Activated naive CD4-positive, alpha-beta T cell treated with anti-CD3 and anti-CD28 coated beads, Interleukin-2, amount 10 ng/mL, durations not matched to agents 7 days and 5 days (primary cell): Measurements from ENCODE around the gene CA11.

Source experiments
- CTCF ChIA-PET: fragments of 350-600 bp; sonication (Branson Sonifier 250); formaldehyde crosslinking; loops from one replicate; lab custom pipeline; 2021; ENCODE audit warnings: antibody characterized with exemption; lab: Charles Lee
- DNase-seq: peaks from one replicate; pipeline ENCODE4 v3.0.0-alpha.2; 2020
- H3K27ac Mint-ChIP-seq: one replicate; pipeline ENCODE4 v1.8.0; 2021; ENCODE audit warnings: mild to moderate bottlenecking, moderate library complexity, mixed read lengths
- H3K27me3 Mint-ChIP-seq: one replicate; pipeline ENCODE4 v1.8.0; 2021; ENCODE audit warnings: mild to moderate bottlenecking, mixed read lengths
- H3K36me3 Mint-ChIP-seq: one replicate; pipeline ENCODE4 v1.8.0; 2021; ENCODE audit warnings: mixed read lengths
- H3K4me1 Mint-ChIP-seq: one replicate; pipeline ENCODE4 v1.8.0; 2021; ENCODE audit warnings: mixed read lengths
- H3K4me3 Mint-ChIP-seq: one replicate; pipeline ENCODE4 v1.8.0; 2021; ENCODE audit warnings: mild to moderate bottlenecking, moderate library complexity, mixed read lengths
- H3K9me3 Mint-ChIP-seq: one replicate; pipeline ENCODE4 v1.8.0; 2021; ENCODE audit warnings: mixed read lengths

CA11 gene

DNA sequence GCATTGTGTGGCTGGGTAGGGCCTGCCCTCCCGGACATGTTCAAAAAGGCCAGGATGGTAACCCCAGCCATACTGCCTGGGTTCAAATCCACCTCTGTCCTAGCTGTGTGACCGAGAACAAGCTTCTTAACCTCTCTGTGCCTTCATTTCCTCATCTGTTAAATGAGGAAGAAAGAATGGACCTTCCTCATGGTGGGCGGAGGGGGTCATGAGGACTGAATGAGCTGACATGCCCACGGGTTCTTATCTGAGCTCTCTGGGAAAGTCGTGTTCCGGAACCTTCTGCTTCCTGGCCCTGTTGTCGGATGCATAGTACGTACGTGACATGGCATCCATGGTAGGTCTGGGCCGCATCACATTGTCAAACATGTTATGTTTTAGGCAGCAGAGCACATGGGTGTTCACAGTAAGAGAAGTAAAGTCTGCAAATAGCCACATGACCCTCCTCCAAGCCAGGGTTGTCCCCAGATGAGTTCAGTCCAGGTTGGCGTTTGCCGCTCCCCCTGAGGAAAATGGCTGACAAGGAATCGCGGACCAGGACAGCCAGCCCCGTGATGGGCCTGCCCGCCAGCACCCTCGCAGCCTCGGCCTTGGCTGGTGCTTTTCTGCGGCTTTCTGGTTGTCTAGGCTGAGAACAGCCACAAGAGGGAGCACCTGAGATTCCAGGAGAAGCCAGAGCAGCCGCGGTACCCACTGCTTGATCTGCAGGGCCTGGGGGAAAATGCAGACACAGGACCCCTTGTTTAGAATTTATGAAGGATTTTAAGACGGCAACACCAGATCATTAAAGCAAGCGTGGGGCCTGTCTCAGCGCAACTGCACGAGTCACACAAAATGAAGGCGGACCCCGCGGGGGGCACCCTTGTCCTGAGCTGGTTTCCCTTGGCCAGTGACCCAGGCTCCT is 29.2 kb upstream of the CA11 start:
- CTCF ChIA-PET = interaction anchor here (0.8 to 4.3 kb wide), 12 partner anchors 9 to 295 kb away, joined by 3 to 31 read pairs (median 4); partner anchors contain the start of gene CA11
- Mint-ChIP-seq H3K27me3 (peaks cover 27% of the 10 kb centered on the region), H3K9me3 (no peaks in the 10 kb centered on the region), H3K4me1 (peaks cover 6% of the 10 kb centered on the region), H3K27ac (no peak overlapping the region), H3K4me3 (no peak overlapping the region), H3K36me3 (no peaks in the 10 kb centered on the region)
- peak; percentile 86 for DNase-seq

DNA sequence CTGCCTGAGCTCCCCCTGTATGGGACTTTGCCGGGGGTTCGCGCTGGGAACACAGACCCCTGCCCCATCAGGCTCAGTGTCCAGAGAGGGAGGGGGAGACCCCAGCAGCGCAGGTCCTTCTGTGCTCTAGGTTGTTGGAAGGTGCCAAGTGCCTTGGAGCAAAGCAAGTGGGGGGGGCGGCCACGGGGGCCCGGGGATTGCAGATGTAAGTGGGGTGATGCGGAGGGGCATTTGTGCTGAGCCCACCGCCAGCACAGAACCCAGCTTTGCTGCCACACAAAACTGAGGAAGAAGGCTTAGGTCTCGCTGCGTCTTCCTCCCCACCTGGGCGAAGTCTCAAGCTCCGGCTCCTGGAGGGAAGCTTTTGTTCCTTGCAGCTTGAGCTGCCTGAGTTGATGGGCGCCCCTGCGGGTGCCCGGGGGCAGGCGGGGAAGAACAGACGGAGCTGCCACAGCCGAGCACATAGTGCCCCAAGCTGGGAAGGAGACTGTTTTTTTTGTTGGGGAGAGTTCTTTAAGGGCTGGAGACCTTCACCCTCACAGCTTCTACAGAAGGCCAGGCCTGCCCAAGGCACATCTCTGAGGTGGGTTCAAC is 28.3 kb upstream of the CA11 start:
- peaks cover 6% of the 10 kb centered on the region for H3K9me3 Mint-ChIP-seq
- no peak overlapping the region for H3K27ac Mint-ChIP-seq
- H3K4me3 Mint-ChIP-seq = no peak overlapping the region
- no peaks in the 10 kb centered on the region for H3K36me3 Mint-ChIP-seq
- CTCF ChIA-PET = interaction anchor here (0.8 to 4.3 kb wide), 7 partner anchors 8 to 65 kb away, joined by 4 to 31 read pairs (median 5); partner anchors contain the start of gene CA11
- H3K4me1 Mint-ChIP-seq = peaks cover 6% of the 10 kb centered on the region
- peaks cover 27% of the 10 kb centered on the region for H3K27me3 Mint-ChIP-seq
- DNase-seq = no peak

DNA sequence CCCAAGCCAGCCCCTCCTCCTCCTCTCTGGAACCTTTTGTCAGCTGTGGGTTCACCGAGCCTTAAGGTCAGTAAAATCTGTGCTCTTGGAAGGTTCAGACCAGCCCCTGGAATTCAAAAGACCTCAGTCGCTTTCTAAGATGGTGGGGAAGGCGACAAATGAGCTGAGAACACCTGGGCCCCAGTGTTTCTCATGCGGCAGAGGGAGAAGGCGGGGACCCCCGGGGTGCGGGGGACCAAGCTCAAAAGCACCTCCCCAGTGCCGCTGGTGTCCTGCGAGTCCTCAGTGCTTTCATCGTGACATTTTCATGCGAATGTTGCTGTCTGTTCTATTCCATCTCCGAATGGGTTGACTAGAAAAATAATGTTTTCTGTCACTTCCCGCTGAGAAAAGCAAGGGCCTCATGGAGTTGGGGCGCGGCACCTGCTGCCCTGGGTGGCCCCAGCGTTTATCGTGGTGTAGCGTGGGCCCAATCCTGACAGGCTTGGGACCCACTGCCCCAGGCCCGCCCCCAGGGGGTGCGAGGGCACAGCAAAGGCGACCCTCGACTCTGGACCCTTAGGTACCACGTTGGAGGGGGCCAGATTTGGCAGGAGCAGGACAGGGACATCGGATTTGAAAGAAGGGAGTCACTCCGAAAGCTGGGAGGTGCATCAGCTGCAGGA is 27.6 kb upstream of the CA11 start:
- Mint-ChIP-seq H3K4me3 (no peak overlapping the region), H3K27ac (no peak overlapping the region), H3K9me3 (peaks cover 6% of the 10 kb centered on the region), H3K36me3 (no peaks in the 10 kb centered on the region), H3K27me3 (peaks cover 27% of the 10 kb centered on the region), H3K4me1 (peaks cover 6% of the 10 kb centered on the region)
- no peak for DNase-seq
- CTCF ChIA-PET = interaction anchor here (0.5 to 4.3 kb wide), 4 partner anchors 25 to 112 kb away, joined by 3 to 31 read pairs (median 9); partner anchors contain the start of gene CA11

DNA sequence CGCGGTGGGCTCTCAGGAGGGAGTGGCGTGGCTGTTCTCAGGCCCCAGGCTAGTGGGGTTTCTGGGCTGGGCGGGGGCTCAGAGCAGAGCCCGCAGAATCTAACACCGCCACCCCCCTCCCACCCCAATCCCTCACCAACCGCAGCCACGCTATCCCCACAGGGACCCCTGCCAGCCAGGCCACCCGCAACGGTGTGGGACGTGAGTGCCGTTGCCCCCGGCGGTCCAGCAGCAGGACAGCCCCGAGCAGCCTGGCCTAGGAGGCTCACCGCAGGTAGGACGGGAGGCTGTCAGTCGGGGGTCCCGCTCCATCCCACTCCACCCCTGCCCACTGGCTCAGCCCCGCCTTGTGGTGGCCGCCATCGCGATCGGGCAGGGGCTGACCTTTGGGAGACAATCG is 27.0 kb upstream of the CA11 start, which contains the start of gene NTN5:
Gene NTN5, minus strand, starts transcription at position 24 of the 400 bp plus-strand sequence. CDS start 2,031 bp downstream, outside the sequence.
- Mint-ChIP-seq H3K27me3 (peaks cover 27% of the 10 kb centered on the region), H3K4me1 (peaks cover 6% of the 10 kb centered on the region), H3K9me3 (peaks cover 6% of the 10 kb centered on the region), H3K36me3 (no peaks in the 10 kb centered on the region), H3K27ac (no peak within 1 kb of the TSS), H3K4me3 (no peak within 1 kb of the TSS)
- CTCF ChIA-PET = interaction anchor here (0.5 to 4.3 kb wide), 2 partner anchors 27 to 112 kb away, joined by 3 to 31 read pairs; partner anchors contain the start of gene CA11
- no peak for DNase-seq

- CTCF ChIA-PET = interaction anchor here (1.0 kb wide), 1 partner anchor 12 kb away, joined by 3 read pairs; no protein-coding TSS in a partner anchor
These were observed 25.5 kb upstream of the CA11 start for GRCh38 chr19:48671446-48671995.

DNA sequence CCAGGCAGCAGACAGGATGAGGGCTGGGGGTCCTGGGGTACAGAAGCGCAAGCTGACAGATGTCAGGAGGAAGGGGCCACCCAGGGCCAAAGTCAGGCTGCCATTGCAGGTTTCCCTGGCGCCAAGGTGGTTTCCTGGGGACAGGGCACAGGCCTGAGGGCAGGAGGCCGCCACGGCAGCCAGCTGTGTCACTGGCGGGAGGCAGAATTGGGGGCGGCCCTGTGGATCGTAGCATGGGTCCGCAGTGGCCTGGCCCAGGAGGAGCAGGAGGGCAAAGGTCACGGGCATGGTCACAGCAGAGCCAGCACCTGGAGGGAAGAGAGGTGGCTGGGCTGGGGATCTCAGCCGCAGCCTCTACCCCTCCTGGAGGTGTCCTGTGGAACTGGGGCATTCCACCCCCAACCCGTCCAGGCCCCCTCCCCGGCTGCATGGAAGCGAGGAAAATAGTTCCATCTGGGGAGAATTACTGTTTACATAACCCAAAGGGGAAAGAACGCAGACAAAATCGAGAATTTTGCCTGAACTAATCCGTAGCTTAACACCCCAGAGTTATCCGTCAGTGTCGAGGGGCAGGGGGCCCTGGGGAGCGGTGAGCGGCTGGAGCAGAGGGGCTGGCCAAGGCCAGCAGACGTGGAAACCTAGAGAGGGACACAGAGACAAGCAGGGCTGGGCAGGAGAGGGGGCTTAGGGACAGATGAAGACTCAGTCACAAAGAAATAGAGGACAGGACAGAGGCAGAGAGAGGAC is 24.9 kb upstream of the CA11 start:
- CTCF ChIA-PET = interaction anchor here (1.0 kb wide), 1 partner anchor 13 kb away, joined by 3 read pairs; no protein-coding TSS in a partner anchor
- peaks cover 6% of the 10 kb centered on the region for H3K4me1 Mint-ChIP-seq
- H3K27ac Mint-ChIP-seq = no peak overlapping the region

More at GRCh38 chr19:48671446-48671995, 25.5 kb upstream of the CA11 start:
- peaks cover 6% of the 10 kb centered on the region for H3K9me3 Mint-ChIP-seq
- H3K36me3 Mint-ChIP-seq = no peaks in the 10 kb centered on the region
- no peak overlapping the region for H3K27ac Mint-ChIP-seq
- peaks cover 24% of the 10 kb centered on the region for H3K27me3 Mint-ChIP-seq
- no peak for DNase-seq
- no peak overlapping the region for H3K4me3 Mint-ChIP-seq
- H3K4me1 Mint-ChIP-seq = peaks cover 6% of the 10 kb centered on the region

DNA sequence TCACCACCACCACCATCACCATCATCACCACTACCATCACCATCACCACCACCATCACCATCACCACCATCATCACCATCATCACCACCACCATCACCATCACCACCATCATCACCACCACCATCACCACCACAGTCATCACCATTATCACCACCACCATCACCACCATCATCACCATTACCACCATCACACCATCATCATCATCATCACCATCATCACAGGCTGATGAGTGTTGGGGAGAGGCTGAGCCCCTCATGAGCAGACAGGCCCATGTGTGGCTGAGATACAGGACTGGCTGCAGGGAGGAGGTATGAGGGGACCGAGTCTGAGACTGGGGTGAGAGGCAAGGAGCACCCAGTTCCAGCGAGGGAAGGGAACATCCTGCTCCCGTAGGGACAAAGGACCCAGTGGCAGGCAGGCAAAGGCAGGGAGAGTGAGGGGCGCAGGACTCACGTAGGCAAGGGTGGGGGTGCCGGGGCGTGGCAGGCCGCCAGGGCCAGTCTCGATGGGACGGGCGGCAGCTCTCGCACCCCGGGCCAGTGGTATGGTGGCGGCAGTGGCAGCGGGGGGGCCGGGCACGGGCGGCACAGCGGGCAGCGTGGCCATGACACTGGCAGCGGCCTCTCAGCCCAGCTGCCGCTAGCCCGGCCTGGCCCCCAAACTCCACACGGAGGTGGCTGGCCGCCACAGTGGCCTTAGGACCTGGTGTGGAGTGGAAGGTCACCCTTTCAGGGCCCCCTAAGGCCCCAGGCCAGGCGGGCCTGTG is 24.1 kb upstream of the CA11 start:
- H3K9me3 Mint-ChIP-seq = peaks cover 6% of the 10 kb centered on the region
- H3K27ac Mint-ChIP-seq = no peak overlapping the region
- DNase-seq = no peak
- CTCF ChIA-PET = no interaction called here
- H3K4me1 Mint-ChIP-seq = peaks cover 1% of the 10 kb centered on the region
- peaks cover 12% of the 10 kb centered on the region for H3K27me3 Mint-ChIP-seq
- no peak overlapping the region for H3K4me3 Mint-ChIP-seq
- H3K36me3 Mint-ChIP-seq = no peaks in the 10 kb centered on the region

More for the DNA sequence above, 24.9 kb upstream of the CA11 start:
- Mint-ChIP-seq H3K36me3 (no peaks in the 10 kb centered on the region), H3K27me3 (peaks cover 18% of the 10 kb centered on the region), H3K9me3 (peaks cover 6% of the 10 kb centered on the region), H3K4me3 (no peak overlapping the region)
- DNase-seq = no peak

GRCh38 chr19:48668761-48669160 is 22.8 kb upstream of the CA11 start:
- H3K36me3 Mint-ChIP-seq = no peaks in the 10 kb centered on the region
- peaks cover 9% of the 10 kb centered on the region for H3K27me3 Mint-ChIP-seq
- H3K4me3 Mint-ChIP-seq = no peak overlapping the region
- peaks cover 6% of the 10 kb centered on the region for H3K9me3 Mint-ChIP-seq
- no peaks in the 10 kb centered on the region for H3K4me1 Mint-ChIP-seq
- H3K27ac Mint-ChIP-seq = no peak overlapping the region
- CTCF ChIA-PET = no interaction called here
- DNase-seq = no peak

GRCh38 chr19:48668332-48668731 is 22.3 kb upstream of the CA11 start:
- no peak overlapping the region for H3K27ac Mint-ChIP-seq
- peaks cover 6% of the 10 kb centered on the region for H3K9me3 Mint-ChIP-seq
- H3K27me3 Mint-ChIP-seq = peaks cover 9% of the 10 kb centered on the region
- CTCF ChIA-PET = no interaction called here
- no peaks in the 10 kb centered on the region for H3K4me1 Mint-ChIP-seq
- H3K4me3 Mint-ChIP-seq = no peak overlapping the region
- H3K36me3 Mint-ChIP-seq = no peaks in the 10 kb centered on the region
- DNase-seq = no peak

- H3K36me3 Mint-ChIP-seq = no peaks in the 10 kb centered on the region
- no peak overlapping the region for H3K4me3 Mint-ChIP-seq
- CTCF ChIA-PET = interaction anchor here (1.8 kb wide), 2 partner anchors 9 to 10 kb away, joined by 4 to 5 read pairs; no protein-coding TSS in a partner anchor
- no peak for DNase-seq
- H3K27me3 Mint-ChIP-seq = peaks cover 4% of the 10 kb centered on the region
- peaks cover 8% of the 10 kb centered on the region for H3K4me1 Mint-ChIP-seq
- H3K27ac Mint-ChIP-seq = no peak overlapping the region
- peaks cover 6% of the 10 kb centered on the region for H3K9me3 Mint-ChIP-seq
These were observed 19.8 kb upstream of the CA11 start for GRCh38 chr19:48665786-48666185.

DNA sequence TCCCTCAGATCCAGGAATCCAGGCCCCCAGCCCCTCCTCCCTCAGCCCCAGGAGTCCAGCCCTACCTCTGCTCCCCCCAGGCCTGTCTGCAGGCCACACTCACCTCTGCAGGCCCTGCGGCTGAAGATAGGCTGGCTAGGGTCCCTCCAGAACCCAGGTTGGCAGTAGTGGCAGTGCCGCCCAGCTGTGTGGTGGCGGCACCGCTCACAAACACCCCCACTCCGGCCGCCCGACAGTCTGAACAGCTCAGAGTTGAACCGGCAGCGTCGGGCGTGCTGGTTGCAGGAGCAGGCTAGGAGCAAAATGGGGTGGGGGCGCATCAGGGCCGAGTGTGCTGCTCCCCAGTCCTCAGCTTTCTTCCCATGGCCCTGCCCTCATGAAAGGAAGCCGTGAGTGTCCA is 18.5 kb upstream of the CA11 start:
- DNase-seq = no peak
- Mint-ChIP-seq H3K27ac (no peak overlapping the region), H3K9me3 (peaks cover under 1% of the 10 kb centered on the region), H3K4me3 (no peak overlapping the region), H3K4me1 (peaks cover 10% of the 10 kb centered on the region), H3K36me3 (no peaks in the 10 kb centered on the region), H3K27me3 (peaks cover 4% of the 10 kb centered on the region)
- CTCF ChIA-PET = no interaction called here

GRCh38 chr19:48663667-48664066 is 17.7 kb upstream of the CA11 start:
- Mint-ChIP-seq H3K27ac (no peak overlapping the region), H3K27me3 (peaks cover 9% of the 10 kb centered on the region), H3K4me3 (no peak overlapping the region), H3K4me1 (peaks cover 13% of the 10 kb centered on the region), H3K9me3 (no peaks in the 10 kb centered on the region), H3K36me3 (no peaks in the 10 kb centered on the region)
- CTCF ChIA-PET = no interaction called here
- DNase-seq = no peak
